ENCODE results near the gene RAB11FIP2.
A peak's percentile ranks its signal among the peaks of the same experiment; 100 is the strongest.

The RAB11FIP2 gene

DNA sequence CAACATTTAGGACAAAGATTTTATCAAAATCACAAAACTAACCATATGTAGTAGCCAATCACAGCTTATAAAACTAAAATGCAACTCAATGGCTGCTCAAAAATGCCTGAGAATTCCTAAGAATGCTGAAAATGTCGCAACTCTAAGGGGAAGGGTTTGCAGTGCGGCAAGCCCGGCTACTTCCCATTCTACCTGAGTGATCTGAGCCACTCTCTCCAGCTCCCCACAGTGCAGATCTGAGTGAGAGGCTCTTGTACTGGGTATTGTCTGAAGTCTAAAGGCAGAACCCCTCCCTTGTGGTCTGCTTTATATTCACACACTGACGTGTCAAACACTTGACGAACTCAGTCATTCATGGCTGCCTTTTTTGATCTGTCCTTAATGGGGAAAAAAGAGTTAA, 28.9 kb downstream of the RAB11FIP2 start:
- no peaks in the 10 kb centered on the region for H3K9me3 Mint-ChIP-seq
- H3K4me3 Mint-ChIP-seq = no peak overlapping the region
- TF ChIP-seq, protein P1, sequence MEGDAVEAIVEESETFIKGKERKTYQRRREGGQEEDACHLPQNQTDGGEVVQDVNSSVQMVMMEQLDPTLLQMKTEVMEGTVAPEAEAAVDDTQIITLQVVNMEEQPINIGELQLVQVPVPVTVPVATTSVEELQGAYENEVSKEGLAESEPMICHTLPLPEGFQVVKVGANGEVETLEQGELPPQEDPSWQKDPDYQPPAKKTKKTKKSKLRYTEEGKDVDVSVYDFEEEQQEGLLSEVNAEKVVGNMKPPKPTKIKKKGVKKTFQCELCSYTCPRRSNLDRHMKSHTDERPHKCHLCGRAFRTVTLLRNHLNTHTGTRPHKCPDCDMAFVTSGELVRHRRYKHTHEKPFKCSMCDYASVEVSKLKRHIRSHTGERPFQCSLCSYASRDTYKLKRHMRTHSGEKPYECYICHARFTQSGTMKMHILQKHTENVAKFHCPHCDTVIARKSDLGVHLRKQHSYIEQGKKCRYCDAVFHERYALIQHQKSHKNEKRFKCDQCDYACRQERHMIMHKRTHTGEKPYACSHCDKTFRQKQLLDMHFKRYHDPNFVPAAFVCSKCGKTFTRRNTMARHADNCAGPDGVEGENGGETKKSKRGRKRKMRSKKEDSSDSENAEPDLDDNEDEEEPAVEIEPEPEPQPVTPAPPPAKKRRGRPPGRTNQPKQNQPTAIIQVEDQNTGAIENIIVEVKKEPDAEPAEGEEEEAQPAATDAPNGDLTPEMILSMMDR (IDR thresholded peaks at IDR 0.05; ENCODE audit: unreplicated experiment in 3 of 3) = no peak
- peaks cover 26% of the 10 kb centered on the region for H3K4me1 Mint-ChIP-seq
- H3K27me3 Mint-ChIP-seq (ENCODE audit: low read depth) = no peaks in the 10 kb centered on the region
- peak overlapping the region; percentile 18 to 69 (median 21) for H3K27ac Mint-ChIP-seq
- H3K36me3 Mint-ChIP-seq (ENCODE audit: low read depth) = peaks cover 16% of the 10 kb centered on the region

DNA sequence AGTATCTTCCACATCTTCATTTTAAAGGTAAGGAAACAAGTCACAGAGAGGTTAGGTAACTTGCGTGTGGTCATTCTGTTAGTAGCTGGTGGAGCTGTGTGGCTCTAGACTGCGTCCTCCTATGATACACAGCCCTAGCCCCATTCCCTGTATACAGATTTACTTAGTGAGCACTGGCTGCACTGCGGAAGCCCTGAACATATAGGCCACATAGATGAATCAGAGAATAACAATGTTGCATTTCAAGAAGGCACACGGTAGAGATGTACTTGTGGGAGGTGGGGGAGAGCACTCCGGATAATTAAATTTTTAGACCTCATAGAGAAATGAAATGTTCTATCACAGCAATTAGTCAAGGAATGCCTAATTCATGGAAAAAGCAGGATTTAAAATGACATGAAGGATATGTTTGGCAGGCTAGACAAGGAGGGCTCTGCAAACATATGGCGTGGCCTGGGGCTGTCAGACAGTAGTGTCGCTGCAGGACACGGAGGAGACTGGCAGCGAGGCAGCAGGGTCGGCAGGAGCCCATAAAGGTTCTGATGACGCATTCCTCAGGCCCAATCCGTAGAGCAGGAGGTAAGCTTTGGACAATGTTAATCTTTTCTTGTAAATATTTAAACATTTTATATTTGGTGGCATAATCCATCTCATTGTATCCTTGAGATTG, 29.5 kb downstream of the RAB11FIP2 start:
- Mint-ChIP-seq H3K4me1 (peaks cover 26% of the 10 kb centered on the region), H3K4me3 (no peak overlapping the region), H3K9me3 (no peaks in the 10 kb centered on the region), H3K27ac (peak overlapping the region in 2 of 3 experiments; percentile 1 to 69), H3K27me3 (ENCODE audit: low read depth) (no peaks in the 10 kb centered on the region), H3K36me3 (ENCODE audit: low read depth) (peaks cover 16% of the 10 kb centered on the region)
- TF ChIP-seq, protein P1 (IDR thresholded peaks at IDR 0.05; ENCODE audit: unreplicated experiment in 3 of 3) = no peak

DNA sequence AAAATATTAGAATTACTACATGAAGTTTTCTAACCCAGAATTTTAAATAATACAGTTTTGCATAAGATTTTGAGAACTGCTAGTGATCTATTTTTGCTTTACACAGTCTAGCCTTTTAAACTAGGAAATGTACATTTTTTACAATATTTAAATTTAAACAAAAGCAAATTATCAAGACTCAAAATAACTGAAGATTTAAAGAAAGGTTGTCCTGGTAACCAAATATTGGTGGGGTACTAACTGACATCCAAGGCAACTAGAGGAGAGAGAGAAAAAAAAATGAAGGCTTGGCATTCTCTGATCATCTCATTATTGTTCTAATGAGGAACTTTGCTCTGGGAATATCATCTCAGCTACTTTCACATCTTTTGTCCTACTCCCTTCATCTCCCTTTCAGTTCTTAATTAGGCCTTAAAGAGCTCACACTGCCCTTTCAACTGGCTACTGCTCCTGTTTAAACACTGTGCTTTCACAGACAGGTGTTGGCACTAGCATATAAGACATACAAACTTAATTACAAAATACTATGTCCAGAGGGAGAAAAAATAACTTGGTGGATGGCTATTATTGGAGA, 33.7 kb downstream of the RAB11FIP2 start:
- H3K4me3 Mint-ChIP-seq = peak overlapping the region in 1 of 3 experiments; percentile 10
- peaks cover 25% of the 10 kb centered on the region for H3K36me3 Mint-ChIP-seq (ENCODE audit: low read depth)
- H3K4me1 Mint-ChIP-seq = peaks cover 33% of the 10 kb centered on the region
- TF ChIP-seq, protein P1 (IDR thresholded peaks at IDR 0.05; ENCODE audit: unreplicated experiment in 3 of 3) = no peak
- H3K27me3 Mint-ChIP-seq (ENCODE audit: low read depth) = no peaks in the 10 kb centered on the region
- H3K9me3 Mint-ChIP-seq = no peaks in the 10 kb centered on the region
- peak overlapping the region in 2 of 3 experiments; percentile 27 to 55 for H3K27ac Mint-ChIP-seq

DNA sequence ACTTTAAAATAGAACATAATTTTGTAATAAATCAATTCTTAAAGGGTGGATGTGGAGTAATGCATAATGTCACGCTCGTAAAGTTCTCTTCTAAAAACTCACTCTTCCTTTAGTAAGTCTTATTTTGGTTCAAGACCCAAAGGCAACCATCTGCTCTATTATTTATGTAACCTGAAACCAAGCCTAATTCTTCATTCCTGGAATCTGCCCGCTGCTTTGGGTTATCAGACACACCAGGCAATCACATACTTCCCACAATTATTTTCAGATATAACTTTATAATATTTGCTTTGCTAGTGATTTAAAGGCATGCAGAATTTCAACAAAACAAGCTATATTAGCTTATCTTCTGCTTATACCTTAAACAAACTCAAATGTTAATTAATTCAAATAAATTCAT, 39.0 kb downstream of the RAB11FIP2 start:
- peaks cover 13% of the 10 kb centered on the region for H3K4me1 Mint-ChIP-seq
- no peaks in the 10 kb centered on the region for H3K27me3 Mint-ChIP-seq (ENCODE audit: low read depth)
- no peak overlapping the region for H3K4me3 Mint-ChIP-seq
- peaks cover 42% of the 10 kb centered on the region for H3K36me3 Mint-ChIP-seq (ENCODE audit: low read depth)
- TF ChIP-seq, protein P1 (IDR thresholded peaks at IDR 0.05; ENCODE audit: unreplicated experiment in 3 of 3) = no peak
- H3K9me3 Mint-ChIP-seq = no peaks in the 10 kb centered on the region
- H3K27ac Mint-ChIP-seq = peak overlapping the region in 2 of 3 experiments; percentile 20 to 28

DNA sequence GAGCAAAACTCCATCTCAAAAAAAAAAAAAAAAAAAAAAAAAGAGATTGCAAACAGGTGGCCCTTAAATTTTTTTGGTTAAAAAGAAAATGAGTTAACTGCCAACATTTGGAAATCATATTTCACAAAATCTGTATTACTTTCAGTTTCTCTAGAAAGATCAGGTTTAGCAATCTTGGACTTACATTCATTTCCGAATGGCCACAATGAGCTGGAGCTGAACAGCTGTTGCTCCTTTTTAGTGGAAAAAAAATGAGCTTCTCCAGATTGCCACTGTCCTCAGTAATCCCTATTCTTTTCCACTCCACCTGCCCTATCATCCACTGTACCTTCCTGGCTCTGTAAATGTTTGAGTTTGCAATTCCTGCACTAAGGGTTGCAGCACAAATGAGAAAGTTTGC, 43.6 kb downstream of the RAB11FIP2 start:
- Mint-ChIP-seq H3K4me3 (no peak overlapping the region), H3K4me1 (peaks cover 7% of the 10 kb centered on the region), H3K36me3 (ENCODE audit: low read depth) (peaks cover 40% of the 10 kb centered on the region), H3K27ac (no peak overlapping the region), H3K9me3 (no peaks in the 10 kb centered on the region), H3K27me3 (ENCODE audit: low read depth) (no peaks in the 10 kb centered on the region)
- TF ChIP-seq, protein P1 (IDR thresholded peaks at IDR 0.05; ENCODE audit: unreplicated experiment in 3 of 3) = no peak

DNA sequence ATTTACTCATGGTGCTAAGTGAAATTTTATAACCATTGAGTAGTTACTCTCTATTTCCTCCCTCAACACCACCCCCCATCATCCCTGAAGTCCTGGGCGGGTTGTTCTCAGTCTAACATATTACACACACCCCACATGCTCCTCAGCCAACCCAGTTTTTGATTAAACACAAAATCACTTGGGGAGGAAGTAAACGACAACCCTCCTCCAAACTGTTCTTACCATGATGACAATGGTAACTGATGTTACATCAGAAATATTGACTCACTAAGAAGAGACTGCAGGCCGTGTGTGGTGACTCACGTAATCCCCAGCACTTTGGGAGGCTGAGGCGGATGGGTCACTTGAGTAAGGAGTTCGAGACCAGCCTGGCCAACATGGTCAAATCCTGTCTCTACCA, 44.2 kb downstream of the RAB11FIP2 start:
- Mint-ChIP-seq H3K36me3 (ENCODE audit: low read depth) (peaks cover 35% of the 10 kb centered on the region), H3K27me3 (ENCODE audit: low read depth) (no peaks in the 10 kb centered on the region), H3K27ac (no peak overlapping the region), H3K4me3 (no peak overlapping the region), H3K4me1 (peaks cover 2% of the 10 kb centered on the region), H3K9me3 (no peaks in the 10 kb centered on the region)
- TF ChIP-seq, protein P1 (IDR thresholded peaks at IDR 0.05; ENCODE audit: unreplicated experiment in 3 of 3) = no peak

Data from nephron (organoid).